GM12892 (cell line): ENCODE data around the gene PPP2R2B.

Experiments
- POLR2A ChIP-seq: IDR thresholded peaks from 2 replicates; pipeline ENCODE4 v1.6.1; 2011; ENCODE audit warnings: low read depth, low read length, control low read depth
- POLR2AphosphoS5 ChIP-seq: IDR thresholded peaks from 2 replicates; pipeline ENCODE4 v1.6.1; 2011; ENCODE audit warnings: low read depth, low read length, control low read depth
- TAF1 ChIP-seq: IDR thresholded peaks from 2 replicates; pipeline ENCODE4 v1.6.1; 2011; ENCODE audit warnings: low read depth, mild to moderate bottlenecking, control low read depth, low read length, borderline replicate concordance

DNA sequence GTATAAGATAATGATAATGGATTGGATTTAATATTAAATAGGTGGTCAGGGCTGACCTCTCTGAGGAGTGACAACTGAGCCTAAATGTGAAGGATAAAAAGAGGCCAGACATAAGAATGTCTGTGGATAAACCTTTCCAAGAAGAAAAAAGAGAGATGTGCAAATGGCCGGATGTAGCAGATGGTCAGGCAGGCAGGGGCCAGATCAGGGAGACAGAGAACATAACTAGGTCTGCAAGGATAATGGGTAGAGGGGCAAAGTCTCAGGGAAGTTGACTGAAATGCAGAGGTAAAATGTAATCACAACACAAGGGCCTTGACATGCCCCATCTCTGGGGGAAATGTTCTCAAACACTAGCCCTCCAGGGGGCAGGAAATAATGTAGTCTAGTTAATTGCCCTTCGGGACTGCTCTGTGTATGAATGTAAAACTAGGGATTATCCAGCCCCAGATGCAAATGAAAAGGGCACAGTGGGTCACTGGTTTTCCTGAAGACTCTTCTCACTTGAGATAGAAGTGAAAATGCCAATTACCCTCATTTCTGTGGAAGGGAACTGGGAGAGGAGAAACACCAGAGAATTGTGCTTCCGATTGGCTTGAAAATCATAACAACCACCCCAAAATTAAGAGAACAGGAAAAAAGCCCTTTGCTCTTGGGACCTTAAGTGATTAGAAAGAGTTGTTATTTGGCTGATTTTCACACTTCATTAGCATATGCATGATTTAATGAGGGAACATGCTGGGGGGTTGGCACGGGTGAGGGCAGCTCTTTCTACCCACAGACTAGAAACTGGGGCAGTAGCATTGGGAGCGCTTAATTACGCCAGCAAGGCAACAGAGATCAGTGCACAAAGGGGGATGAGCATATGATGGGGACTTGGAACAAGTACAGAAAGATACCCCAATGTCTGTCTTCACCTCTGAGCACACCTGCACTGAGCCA is 88.6 kb downstream of the PPP2R2B start:
- TF ChIP-seq POLR2AphosphoS5 (no peak), POLR2A (no peak), TAF1 (no peak)
